ENCODE results near the gene GPR108. TPM values are rescaled to one million over a fixed set of nuclear protein-coding genes. Genes with fewer than 3 reads are reported as not detected.

Gene GPR108
- total RNA-seq, 3 donors from 2014 or later (not counting 1 experiment from before 2014, with no cell fraction given) = 66.1 to 78.0 (median 76.9) TPM

- H3K27ac Mint-ChIP-seq = peak overlapping the region in 1 of 2 donors; percentile 27
Observed at GRCh38 chr19:6705931-6706632, 31.3 kb downstream of the GPR108 start.

DNA sequence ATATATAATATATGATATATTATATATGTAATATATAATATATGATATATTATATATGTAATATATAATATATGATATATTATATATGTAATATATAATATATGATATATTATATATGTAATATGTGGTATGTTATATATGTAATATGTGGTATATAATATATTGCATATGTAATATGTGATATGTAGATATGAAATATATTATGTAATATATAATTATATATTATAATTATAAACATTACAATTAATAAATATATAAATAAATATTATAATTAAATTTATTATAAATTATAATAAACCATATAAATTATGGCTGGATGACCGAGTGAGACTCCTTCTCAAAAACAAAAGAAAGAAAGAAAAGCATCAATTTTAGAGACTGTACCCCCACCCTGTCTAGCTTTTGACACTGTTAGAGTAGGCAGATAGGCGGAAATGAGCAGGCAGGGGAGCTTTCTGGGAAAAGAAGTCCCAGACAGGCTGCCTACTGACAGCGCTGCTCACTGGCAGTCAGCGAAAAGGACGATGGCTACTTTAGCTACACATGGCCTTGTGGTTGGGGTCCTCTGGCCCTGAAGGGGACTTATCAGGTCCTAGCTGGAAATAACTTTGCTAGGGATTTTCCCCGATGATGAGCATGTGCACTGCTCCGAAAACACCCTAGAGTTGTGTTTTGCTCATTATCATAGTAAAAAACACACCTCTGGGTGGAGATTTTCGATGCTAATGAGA lies 36.6 kb downstream of the GPR108 start:
- Histone ChIP-seq H3K4me3 (ENCODE audit: low read length) (no peak overlapping the region), H3K27ac (ENCODE audit: low read length) (no peak overlapping the region), H3K9me3 (ENCODE audit: control insufficient read depth, insufficient read depth, low read length) (no peaks in the 10 kb centered on the region), H3K27me3 (ENCODE audit: control insufficient read depth, insufficient read depth, low read length) (no peaks in the 10 kb centered on the region), H3K36me3 (ENCODE audit: control insufficient read depth, insufficient read depth, low read length) (no peaks in the 10 kb centered on the region), H3K4me1 (ENCODE audit: control insufficient read depth, insufficient read depth, low read length) (peaks cover 4% of the 10 kb centered on the region)
- Mint-ChIP-seq H3K9me3 (no peaks in the 10 kb centered on the region), H3K4me3 (no peak overlapping the region), H3K27me3 (ENCODE audit: low read depth in 2 of 2) (no peaks in the 10 kb centered on the region), H3K27ac (no peak overlapping the region), H3K36me3 (no peaks in the 10 kb centered on the region), H3K4me1 (peaks cover 4 to 6% of the 10 kb centered on the region in 2 donors)
- WGBS (ENCODE audit: insufficient coverage) = 93% methylated on average over 7 of the region's 8 CpGs
- intact Hi-C loops (cut with micrococcal nuclease) = no loop called here
- no peak for DNase-seq
- TF ChIP-seq CTCF (IDR thresholded peaks at IDR 0.05) = no peak
- no peak for ATAC-seq

More at GRCh38 chr19:6705931-6706632, 31.3 kb downstream of the GPR108 start:
- ATAC-seq = no peak
- TF ChIP-seq CTCF (IDR thresholded peaks at IDR 0.05) = no peak
- H3K27ac ChIP-seq (ENCODE audit: low read length) = no peak overlapping the region
- Mint-ChIP-seq H3K4me1 (peaks cover 2 to 17% of the 10 kb centered on the region in 2 donors), H3K36me3 (no peaks in the 10 kb centered on the region), H3K27me3 (ENCODE audit: low read depth in 2 of 2) (peaks cover 20 to 23% of the 10 kb centered on the region in 2 donors), H3K9me3 (no peaks in the 10 kb centered on the region), H3K4me3 (no peak overlapping the region)
- H3K4me3 ChIP-seq (ENCODE audit: low read length) = no peak overlapping the region
- peaks cover 3% of the 10 kb centered on the region for H3K27me3 ChIP-seq (ENCODE audit: control insufficient read depth, insufficient read depth, low read length)
- intact Hi-C loops (cut with micrococcal nuclease) = no loop called here
- H3K4me1 ChIP-seq (ENCODE audit: control insufficient read depth, insufficient read depth, low read length) = peaks cover 8% of the 10 kb centered on the region
- 91% methylated on average over 11 of the region's 11 CpGs for WGBS (ENCODE audit: insufficient coverage)
- DNase-seq = no peak
- H3K9me3 ChIP-seq (ENCODE audit: control insufficient read depth, insufficient read depth, low read length) = no peaks in the 10 kb centered on the region
- no peaks in the 10 kb centered on the region for H3K36me3 ChIP-seq (ENCODE audit: control insufficient read depth, insufficient read depth, low read length)

GRCh38 chr19:6699935-6700334 lies 37.4 kb downstream of the GPR108 start:
- no peak overlapping the region for H3K27ac Mint-ChIP-seq
- no peak overlapping the region for H3K4me3 Mint-ChIP-seq
- Histone ChIP-seq H3K9me3 (ENCODE audit: control insufficient read depth, insufficient read depth, low read length) (no peaks in the 10 kb centered on the region), H3K27ac (ENCODE audit: low read length) (no peak overlapping the region), H3K27me3 (ENCODE audit: control insufficient read depth, insufficient read depth, low read length) (no peaks in the 10 kb centered on the region), H3K36me3 (ENCODE audit: control insufficient read depth, insufficient read depth, low read length) (no peaks in the 10 kb centered on the region), H3K4me1 (ENCODE audit: control insufficient read depth, insufficient read depth, low read length) (peaks cover 4% of the 10 kb centered on the region), H3K4me3 (ENCODE audit: low read length) (no peak overlapping the region)
- ATAC-seq (no peak), DNase-seq (no peak)
- H3K4me1 Mint-ChIP-seq = peaks cover 4 to 6% of the 10 kb centered on the region in 2 donors
- intact Hi-C loops (cut with micrococcal nuclease) = no loop called here
- H3K9me3 Mint-ChIP-seq = no peaks in the 10 kb centered on the region
- no peaks in the 10 kb centered on the region for H3K27me3 Mint-ChIP-seq (ENCODE audit: low read depth in 2 of 2)
- no peaks in the 10 kb centered on the region for H3K36me3 Mint-ChIP-seq
- TF ChIP-seq CTCF (IDR thresholded peaks at IDR 0.05) = no peak

Data from natural killer cell (primary cell).